H1 (cell line): ENCODE measurements around the gene AMT. TPM values are rescaled to one million over a fixed set of nuclear protein-coding genes. Genes with fewer than 3 reads are reported as not detected.

Source experiments
- CTCF ChIA-PET: fragments of 300-600 bp; sonication (Branson Sonifier 250); formaldehyde crosslinking; loops from one replicate; lab custom pipeline; 2021; ENCODE audit not compliant: partially characterized antibody; lab: Charles Lee
- POLR2A ChIA-PET: fragments of 300-600 bp; sonication (Branson Sonifier 250); formaldehyde crosslinking; loops from one replicate; lab custom pipeline; 2021; ENCODE audit warnings: inconsistent platforms; ENCODE audit not compliant: partially characterized antibody; lab: Charles Lee
- DNase-seq, 2 experiments: peaks; one replicate each; pipeline versions ENCODE4 v3.0.0 to v3.0.0-alpha.2; 2010 to 2022; ENCODE audit warnings: low spot score in 2 of 2, low read depth in 1 of 2, mixed read lengths in 1 of 2
- FAIRE-seq: peaks from 2 replicates; lab custom pipeline; 2011; peaks lifted over from hg19 to GRCh38; lab: Jason Lieb, UNC
- H2AFZ ChIP-seq: 2 replicates; pipeline ENCODE4 v1.8.1; 2012; ENCODE audit warnings: low read length, inconsistent platforms
- H2AK5ac ChIP-seq: 2 replicates; pipeline ENCODE4 v1.6.1; 2013; ENCODE audit warnings: low read depth, low read length
- H2BK120ac ChIP-seq: replicated peaks from 2 replicates; pipeline ENCODE3; 2013; ENCODE audit warnings: low read depth, low read length, inconsistent platforms
- H2BK12ac ChIP-seq: 2 replicates; pipeline ENCODE4 v1.6.1; 2013; ENCODE audit warnings: low read depth, low read length
- H2BK15ac ChIP-seq: 2 replicates; pipeline ENCODE4 v1.6.1; 2013; ENCODE audit warnings: low read length
- H2BK20ac ChIP-seq: 2 replicates; pipeline ENCODE4 v1.6.1; 2013; ENCODE audit warnings: low read length
- H2BK5ac ChIP-seq: 2 replicates; pipeline ENCODE4 v1.6.1; 2013; ENCODE audit warnings: low read depth, low read length
- H3K14ac ChIP-seq: 2 replicates; pipeline ENCODE4 v1.6.1; 2013; ENCODE audit warnings: inconsistent platforms; ENCODE audit not compliant: insufficient read length
- H3K18ac ChIP-seq: 2 replicates; pipeline ENCODE4 v1.6.1; 2013; ENCODE audit warnings: low read length; ENCODE audit errors: extremely low read depth
- H3K23ac ChIP-seq: 2 replicates; pipeline ENCODE4 v1.6.1; 2013; ENCODE audit warnings: inconsistent platforms; ENCODE audit not compliant: insufficient read length
- H3K23me2 ChIP-seq: 2 replicates; pipeline ENCODE4 v1.6.1; 2013; ENCODE audit warnings: low read depth, low read length
- H3K27ac ChIP-seq: 2 replicates; pipeline ENCODE4 v1.6.1; 2011; ENCODE audit warnings: low read depth, low read length, inconsistent platforms
- H3K27me3 ChIP-seq, 4 experiments: replicated peaks in 1 of 4; 1 replicate in 1 of 4; 2 replicates in 3 of 4; pipeline versions ENCODE4 v1.6.1 to v1.8.1; 2011 to 2013; ENCODE audit warnings: low read length in 3 of 4, mild to moderate bottlenecking in 3 of 4, inconsistent platforms in 2 of 4, mixed read lengths in 2 of 4, moderate library complexity in 1 of 4; ENCODE audit not compliant: control insufficient read depth in 3 of 4, insufficient read depth in 3 of 4; ENCODE audit errors: extremely low read depth in 1 of 4
- H3K36me3 ChIP-seq, 4 experiments: 2 replicates each; pipeline versions ENCODE4 v1.6.1 to v1.8.1; 2011 to 2013; ENCODE audit warnings: mild to moderate bottlenecking in 4 of 4, low read length in 3 of 4, moderate library complexity in 2 of 4, control low read depth in 1 of 4, inconsistent platforms in 1 of 4; ENCODE audit not compliant: insufficient read depth in 4 of 4, control insufficient read depth in 2 of 4
- H3K4ac ChIP-seq: replicated peaks from 2 replicates; pipeline ENCODE3; 2013; ENCODE audit warnings: low read length, low read depth, mixed read lengths, inconsistent platforms; ENCODE audit not compliant: insufficient read length
- H3K4me1 ChIP-seq, 4 experiments: replicated peaks in 1 of 4; 1 replicate in 1 of 4; 2 replicates in 3 of 4; pipeline versions ENCODE4 v1.6.1 to v1.8.1; 2011 to 2013; ENCODE audit warnings: low read length in 3 of 4, inconsistent platforms in 2 of 4, mixed read lengths in 1 of 4; ENCODE audit not compliant: insufficient read depth in 4 of 4, control insufficient read depth in 3 of 4
- H3K4me2 ChIP-seq, 2 experiments: 2 replicates each; pipeline versions ENCODE4 v1.6.1 to v1.8.1; 2011 to 2013; ENCODE audit warnings: low read depth in 2 of 2, low read length in 2 of 2, control low read depth in 1 of 2, inconsistent platforms in 1 of 2, mild to moderate bottlenecking in 1 of 2; ENCODE audit not compliant: insufficient read depth in 1 of 2
- H3K4me3 ChIP-seq, 4 experiments: fragments of 200-600, 300-600 bp in 1 of 4; sonication (generic), shearing (Covaris generic), sonication (Bioruptor Twin) in 1 of 4; 2 replicates each; pipeline versions ENCODE4 v1.5.1 to v1.8.1; 2011 to 2016; ENCODE audit warnings: low read length in 4 of 4, low read depth in 3 of 4, control low read depth in 2 of 4, inconsistent platforms in 2 of 4, mild to moderate bottlenecking in 2 of 4, mixed read lengths in 1 of 4, moderate library complexity in 1 of 4; ENCODE audit not compliant: insufficient read depth in 2 of 4; ENCODE audit errors: extremely low read depth in 1 of 4
- H3K56ac ChIP-seq: replicated peaks from 2 replicates; pipeline ENCODE3; 2013; ENCODE audit warnings: low read depth, mild to moderate bottlenecking, mixed read lengths, low read length, inconsistent platforms; ENCODE audit not compliant: insufficient read length
- H3K79me1 ChIP-seq: 2 replicates; pipeline ENCODE4 v1.6.1; 2013; ENCODE audit warnings: low read depth, low read length, control low read depth
- H3K79me2 ChIP-seq, 2 experiments: 2 replicates each; pipeline versions ENCODE4 v1.6.1 to v1.8.1; 2012 to 2013; ENCODE audit warnings: low read length in 2 of 2, mild to moderate bottlenecking in 2 of 2, inconsistent platforms in 1 of 2; ENCODE audit not compliant: insufficient read depth in 2 of 2, control insufficient read depth in 1 of 2
- H3K9ac ChIP-seq, 4 experiments: replicated peaks in 1 of 4; 1 replicate in 1 of 4; 2 replicates in 3 of 4; pipeline versions ENCODE4 v1.6.1 to v1.8.1; 2011 to 2013; ENCODE audit warnings: low read depth in 3 of 4, low read length in 3 of 4, control low read depth in 2 of 4, mild to moderate bottlenecking in 2 of 4, moderate library complexity in 2 of 4, inconsistent platforms in 1 of 4; ENCODE audit errors: extremely low read depth in 1 of 4
- H3K9me3 ChIP-seq, 2 experiments: 2 replicates each; pipeline versions ENCODE4 v1.6.1 to v1.8.1; 2012 to 2013; ENCODE audit warnings: mild to moderate bottlenecking in 2 of 2, moderate library complexity in 2 of 2, control low read depth in 1 of 2, inconsistent platforms in 1 of 2, low read depth in 1 of 2, low read length in 1 of 2, mixed read lengths in 1 of 2; ENCODE audit not compliant: insufficient read depth in 2 of 2
- H4K20me1 ChIP-seq, 2 experiments: replicated peaks in 1 of 2; 2 replicates each; pipeline versions ENCODE3 to v1.8.1; 2011 to 2013; ENCODE audit warnings: inconsistent platforms in 2 of 2, low read length in 2 of 2, mild to moderate bottlenecking in 1 of 2; ENCODE audit not compliant: insufficient read depth in 2 of 2, control insufficient read depth in 1 of 2
- H4K5ac ChIP-seq: 2 replicates; pipeline ENCODE4 v1.6.1; 2013; ENCODE audit warnings: low read length, low read depth, mixed read lengths, inconsistent platforms; ENCODE audit not compliant: insufficient read length
- H4K8ac ChIP-seq: 2 replicates; pipeline ENCODE4 v1.8.0; 2013; ENCODE audit warnings: mild to moderate bottlenecking, moderate library complexity, low read length, inconsistent platforms; ENCODE audit not compliant: insufficient read depth; ENCODE audit errors: extremely low read depth
- H4K91ac ChIP-seq: replicated peaks from 2 replicates; pipeline ENCODE3; 2013; ENCODE audit warnings: low read length, mixed read lengths, inconsistent platforms; ENCODE audit not compliant: insufficient read length
- CBX5 ChIP-seq: fragments of 300-800, 300-1000 bp; sonication (generic); IDR thresholded peaks from 2 replicates; pipeline ENCODE4 v1.7.1; 2016; ENCODE audit warnings: antibody characterized with exemption, low read length, low read depth
- CBX8 ChIP-seq: fragments of 300-800, 300-1000 bp; sonication (generic); IDR thresholded peaks from 2 replicates; pipeline ENCODE4 v1.7.1; 2016; ENCODE audit warnings: low read depth, low read length, borderline replicate concordance
- CTBP2 ChIP-seq: IDR thresholded peaks from 2 replicates; pipeline ENCODE4 v1.7.0; 2011; ENCODE audit warnings: borderline replicate concordance, mild to moderate bottlenecking, moderate library complexity, mixed read lengths, low read length; ENCODE audit not compliant: insufficient read depth, insufficient read length
- HDAC6 ChIP-seq: IDR thresholded peaks from one replicate; pipeline ENCODE4 v1.7.1; 2012; ENCODE audit warnings: low read depth, mild to moderate bottlenecking, inconsistent platforms, low read length, moderate library complexity
- JUN ChIP-seq: IDR thresholded peaks from 2 replicates; pipeline ENCODE4 v1.6.1; 2011; ENCODE audit warnings: low read depth, mild to moderate bottlenecking, improper control_type of control experiment, low read length
- NANOG ChIP-seq: IDR thresholded peaks from 2 replicates; pipeline ENCODE4 v1.6.1; 2011; ENCODE audit warnings: low read length, low read depth, mild to moderate bottlenecking, inconsistent platforms; ENCODE audit not compliant: insufficient read depth, poor library complexity, severe bottlenecking
- POU5F1 ChIP-seq: IDR thresholded peaks from 2 replicates; pipeline ENCODE4 v1.6.1; 2011; ENCODE audit warnings: low read depth, mild to moderate bottlenecking, low read length, moderate library complexity
- RBBP5 ChIP-seq: IDR thresholded peaks from 2 replicates; pipeline ENCODE4 v1.7.1; 2012; ENCODE audit warnings: low read depth, mild to moderate bottlenecking, inconsistent platforms, low read length, moderate library complexity, borderline replicate concordance
- SRF ChIP-seq: IDR thresholded peaks from 2 replicates; pipeline ENCODE4 v1.6.1; 2011; ENCODE audit warnings: mild to moderate bottlenecking, low read depth, low read length, moderate library complexity
- SUZ12 ChIP-seq: fragments of 200-600 bp; sonication (generic); IDR thresholded peaks from 2 replicates; pipeline ENCODE4 v1.6.1; 2012; ENCODE audit warnings: mild to moderate bottlenecking, inconsistent platforms, low read length, moderate library complexity, mixed read lengths
- WGBS, 2 experiments: shearing (Covaris generic) in 1 of 2; methylation state at CpG; one replicate each; pipeline versions ENCODE4 v1.1.6 to v1.1.7; 2013 to 2015; ENCODE audit warnings: low lambda C conversion rate in 2 of 2, mixed read lengths in 2 of 2, inconsistent platforms in 1 of 2, low coverage in 1 of 2, missing lambda C conversion rate in 1 of 2; ENCODE audit not compliant: insufficient replicate concordance in 2 of 2, insufficient coverage in 1 of 2, insufficient read length in 1 of 2; ENCODE audit errors: extremely low coverage in 1 of 2, missing lambda C conversion rate in 1 of 2; 5-methylcytosine and 5-hydroxymethylcytosine counted together
- polyA plus RNA-seq, 7 experiments: library from polyadenylated mRNA; depleted of rRNA in 3 of 7; stranded (reverse) in 5 of 7; unstranded in 2 of 7; fragments of >200 nt in 5 of 7; fragments of 200-250 nt in 2 of 7; gene quantifications; 1 replicate in 5 of 7; 2 replicates in 1 of 7; 4 replicates in 1 of 7; pipeline versions ENCODE4 v1.2.1 to v1.2.3, GENCODE V29; 2011 to 2013; ENCODE audit warnings: missing spikeins in 2 of 7, mixed read lengths in 2 of 7
- total RNA-seq: library from RNA; stranded (reverse); fragmentation: NEBNext Ultra II Directional; extraction: Animal tissue kit (Norgen Biotek cat#: 25700); gene quantifications from 2 replicates; pipeline ENCODE4 v1.2.1, GENCODE V29; 2021

Gene AMT
- total and polyA plus RNA-seq, 2 of the 8 experiments (the other 6 are each of a cell fraction or from before 2014, with no cell fraction given): 46.5 to 92.4 TPM

- Histone ChIP-seq H3K36me3 (no peaks in the 10 kb centered on the region; a peak in 1 of 8 replicates), H2BK120ac (no peak overlapping the region), H3K79me1 (no peaks in the 10 kb centered on the region), H3K4me1 (peaks cover 2 to 6% (median 5%) of the 10 kb centered on the region in 4 experiments), H3K18ac (no peak overlapping the region), H4K5ac (no peak overlapping the region), H3K14ac (no peak overlapping the region), H2BK5ac (no peak overlapping the region), H3K4me2 (no peak overlapping the region), H3K27me3 (no peaks in the 10 kb centered on the region), H4K8ac (no peak overlapping the region), H3K9ac (no peak overlapping the region), H2AK5ac (no peak overlapping the region), H4K91ac (no peak overlapping the region), H2AFZ (no peak overlapping the region), H4K20me1 (peaks cover 0 to 2% of the 10 kb centered on the region in 2 experiments), H2BK12ac (no peak overlapping the region), H3K9me3 (no peaks in the 10 kb centered on the region), H2BK20ac (no peak overlapping the region), H3K79me2 (no peaks in the 10 kb centered on the region), H3K23me2 (peaks cover 7% of the 10 kb centered on the region), H2BK15ac (no peak overlapping the region), H3K4ac (no peak overlapping the region), H3K23ac (no peak overlapping the region), H3K27ac (no peak overlapping the region; the same call in 1 of the 2 replicates), H3K4me3 (no peak overlapping the region), H3K56ac (no peak overlapping the region)
- POLR2A ChIA-PET: interaction anchor here (1.7 to 4.5 kb wide), 3 partner anchors 10 to 42 kb away, joined by 5 to 26 read pairs (median 11); partner anchors contain the start of gene DAG1
- FAIRE-seq (no peak), DNase-seq (no peak)
- CTCF ChIA-PET: interaction anchor here (1.4 to 2.2 kb wide), 2 partner anchors 11 to 12 kb away, joined by 5 to 7 read pairs; no protein-coding TSS in a partner anchor
- TF ChIP-seq CBX5: no peak
- TF ChIP-seq RBBP5: no peak
- no peak for TF ChIP-seq NANOG
- TF ChIP-seq CTBP2: no peak
- TF ChIP-seq HDAC6: no peak
- TF ChIP-seq SUZ12: no peak
- no peak for TF ChIP-seq POU5F1
- no peak for TF ChIP-seq CBX8
- TF ChIP-seq SRF: no peak
- TF ChIP-seq JUN: no peak
- 84% methylated on average over 2 of the region's 2 CpGs; no CpG with 5 or more reads in 1 of the 2 experiments for WGBS, 2 experiments
These were observed 5.3 kb upstream of the AMT start for GRCh38 chr3:49427586-49427985.
